Ascending aorta (tissue), 2 donors: Measurements from ENCODE around the gene UNC5A. TPM values are rescaled to one million over a fixed set of nuclear protein-coding genes. Genes with fewer than 3 reads are reported as not detected.

ENCODE experiments used
- DNase-seq, 2 donors: peaks; one replicate each; pipeline ENCODE4 v3.0.0-alpha.2; 2019; ENCODE audit warnings: low spot score in 2 of 2
- H3K27ac ChIP-seq, 2 donors: fragments of 200-600 bp; sonication (generic); one replicate each; pipeline ENCODE4 v1.5.1; 2016 to 2017; ENCODE audit warnings: mild to moderate bottlenecking in 1 of 2
- H3K27me3 ChIP-seq: fragments of 200-600 bp; sonication (generic); one replicate; pipeline ENCODE4 v1.5.1; 2017
- H3K36me3 ChIP-seq, 2 donors: fragments of 200-600 bp; sonication (generic); one replicate each; pipeline ENCODE4 v1.5.1; 2016
- H3K4me1 ChIP-seq, 2 donors: fragments of 200-600 bp; sonication (generic); one replicate each; pipeline ENCODE4 v1.5.1; 2016 to 2017; ENCODE audit warnings: mild to moderate bottlenecking in 1 of 2
- H3K4me3 ChIP-seq, 2 donors: fragments of 200-600 bp; sonication (generic); one replicate each; pipeline ENCODE4 v1.5.1; 2016 to 2017; ENCODE audit warnings: mild to moderate bottlenecking in 1 of 2
- H3K9me3 ChIP-seq, 2 donors: fragments of 200-600 bp; sonication (generic); one replicate each; pipeline ENCODE4 v1.5.1; 2016
- intact Hi-C: fragments of 100-400 bp; cut with DNase I; formaldehyde crosslinking; loops from one replicate; pipeline ENCODE4 v1.15.1; 2023
- total RNA-seq: library from RNA; depleted of rRNA; stranded (reverse); fragments of >200 nt; gene quantifications from one replicate; pipeline ENCODE4 v1.1.0, GENCODE V29; 2016
- TF ChIP-seq, protein P1 (sequence below), 3 experiments: fragments of 200-600 bp in 2 of 3; fragments of 450-650 bp in 1 of 3; sonication (generic) in 2 of 3; IDR thresholded peaks; one replicate each; pipeline ENCODE4 v1.5.1; 2016 to 2019; ENCODE audit warnings: antibody characterized with exemption in 3 of 3, mild to moderate bottlenecking in 1 of 3, moderate library complexity in 1 of 3

Gene UNC5A
- total RNA-seq, 1 donor from 2014 or later: not detected

DNA sequence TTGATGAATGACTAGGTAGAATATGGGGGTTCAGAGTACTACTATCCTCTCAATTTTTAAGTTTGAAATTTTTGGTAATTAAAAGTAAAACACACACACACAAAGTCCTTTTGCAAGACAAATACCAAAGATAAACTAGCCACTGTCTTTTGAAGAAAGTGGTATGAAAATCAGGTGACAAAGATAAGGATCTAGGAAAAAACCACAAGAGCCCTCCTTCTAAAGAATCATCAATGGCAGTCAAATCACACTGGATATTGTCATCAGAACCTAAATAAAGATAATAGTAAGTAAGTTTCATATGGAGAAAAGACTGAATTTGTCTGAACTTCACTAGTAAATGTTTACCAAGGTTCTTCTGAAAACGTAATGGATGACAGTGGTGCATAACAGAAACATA lies 119.3 kb downstream of the UNC5A start:
- intact Hi-C loops: no loop called here
- Histone ChIP-seq H3K27ac (no peak overlapping the region), H3K9me3 (no peaks in the 10 kb centered on the region), H3K4me3 (no peak overlapping the region), H3K4me1 (no peaks in the 10 kb centered on the region), H3K27me3 (no peaks in the 10 kb centered on the region), H3K36me3 (peaks cover 13 to 36% of the 10 kb centered on the region in 2 donors)
- DNase-seq: no peak
- TF ChIP-seq, protein P1, sequence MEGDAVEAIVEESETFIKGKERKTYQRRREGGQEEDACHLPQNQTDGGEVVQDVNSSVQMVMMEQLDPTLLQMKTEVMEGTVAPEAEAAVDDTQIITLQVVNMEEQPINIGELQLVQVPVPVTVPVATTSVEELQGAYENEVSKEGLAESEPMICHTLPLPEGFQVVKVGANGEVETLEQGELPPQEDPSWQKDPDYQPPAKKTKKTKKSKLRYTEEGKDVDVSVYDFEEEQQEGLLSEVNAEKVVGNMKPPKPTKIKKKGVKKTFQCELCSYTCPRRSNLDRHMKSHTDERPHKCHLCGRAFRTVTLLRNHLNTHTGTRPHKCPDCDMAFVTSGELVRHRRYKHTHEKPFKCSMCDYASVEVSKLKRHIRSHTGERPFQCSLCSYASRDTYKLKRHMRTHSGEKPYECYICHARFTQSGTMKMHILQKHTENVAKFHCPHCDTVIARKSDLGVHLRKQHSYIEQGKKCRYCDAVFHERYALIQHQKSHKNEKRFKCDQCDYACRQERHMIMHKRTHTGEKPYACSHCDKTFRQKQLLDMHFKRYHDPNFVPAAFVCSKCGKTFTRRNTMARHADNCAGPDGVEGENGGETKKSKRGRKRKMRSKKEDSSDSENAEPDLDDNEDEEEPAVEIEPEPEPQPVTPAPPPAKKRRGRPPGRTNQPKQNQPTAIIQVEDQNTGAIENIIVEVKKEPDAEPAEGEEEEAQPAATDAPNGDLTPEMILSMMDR (IDR thresholded peaks at IDR 0.05): no peak

Other genes with a start within 250 kb of the UNC5A start
- gene GPRIN1, start 200.4 kb upstream of the UNC5A start, total RNA-seq: not detected
- gene SNCB, start 180.0 kb upstream of the UNC5A start, total RNA-seq: not detected
- gene EIF4E1B, start 179.9 kb upstream of the UNC5A start, total RNA-seq: not detected
- gene TSPAN17, start 163.1 kb upstream of the UNC5A start, total RNA-seq: 32.7 TPM
- 4.4 TPM for gene HK3, start 88.8 kb downstream of the UNC5A start, total RNA-seq
- 32.5 TPM for gene UIMC1, start 196.2 kb downstream of the UNC5A start, total RNA-seq
- gene ZNF346, start 212.1 kb downstream of the UNC5A start, total RNA-seq: 30.5 TPM